Colonic mucosa (tissue), 4 donors: ENCODE measurements around the gene CNKSR1. TPM values are rescaled to one million over a fixed set of nuclear protein-coding genes. Genes with fewer than 3 reads are reported as not detected.

Experiments
- DNase-seq: peaks from one replicate; pipeline ENCODE4 v3.0.0-alpha.2; 2020
- H3K27ac ChIP-seq: fragments of 200-600 bp; one replicate; pipeline ENCODE4 v1.8.0; 2021
- H3K27me3 ChIP-seq: fragments of 200-600 bp; one replicate; pipeline ENCODE4 v1.8.0; 2021
- H3K36me3 ChIP-seq: fragments of 200-600 bp; one replicate; pipeline ENCODE4 v1.8.0; 2021
- H3K4me1 ChIP-seq: fragments of 200-600 bp; one replicate; pipeline ENCODE4 v1.8.0; 2021; ENCODE audit warnings: mild to moderate bottlenecking
- H3K4me3 ChIP-seq: fragments of 200-600 bp; one replicate; pipeline ENCODE4 v1.8.0; 2021
- H3K9ac ChIP-seq, 2 donors: one replicate each; pipeline ENCODE4 v1.7.0; 2013; ENCODE audit warnings: control low read depth in 2 of 2, low read depth in 2 of 2, low read length in 2 of 2
- H3K9me3 ChIP-seq: fragments of 200-600 bp; one replicate; pipeline ENCODE4 v1.8.0; 2021
- CTCF ChIP-seq: fragments of 200-600 bp; IDR thresholded peaks from one replicate; pipeline ENCODE4 v1.8.0; 2022; ENCODE audit warnings: antibody characterized with exemption, mild to moderate bottlenecking
- intact Hi-C: fragments of 100-400 bp; cut with DNase I; formaldehyde crosslinking; loops from one replicate; pipeline ENCODE4 v1.14.1; 2022
- total RNA-seq, 2 donors: library from RNA; stranded (reverse); fragmentation: NEBNext Ultra II Directional in 1 of 2; extraction: Animal tissue kit (Norgen Biotek cat#: 25700) in 1 of 2; gene quantifications; one replicate each; pipeline ENCODE4 v1.2.1, GENCODE V29; 2021
- donor health status: healthy.
- donor health status: DM: no; HTN: no; CAD: no.
- donor health status: DM: no; HTN: no; CAD: no.

Gene CNKSR1
- total RNA-seq, 2 donors from 2014 or later: 35.3 to 46.8 TPM

- no peak for TF ChIP-seq CTCF
- H3K36me3 ChIP-seq: no peaks in the 10 kb centered on the region
- intact Hi-C loops: no loop called here
- no peak overlapping the region for H3K9ac ChIP-seq
- H3K9me3 ChIP-seq: no peaks in the 10 kb centered on the region
- DNase-seq: no peak
- no peak overlapping the region for H3K4me3 ChIP-seq
- no peak overlapping the region for H3K27ac ChIP-seq
- no peaks in the 10 kb centered on the region for H3K4me1 ChIP-seq
- no peaks in the 10 kb centered on the region for H3K27me3 ChIP-seq
These were observed 4.5 kb downstream of the CNKSR1 start for GRCh38 chr1:26181586-26182382.

GRCh38 chr1:26182383-26182696 is 5.0 kb downstream of the CNKSR1 start:
- Histone ChIP-seq H3K4me1 (no peaks in the 10 kb centered on the region), H3K36me3 (no peaks in the 10 kb centered on the region), H3K27ac (no peak overlapping the region), H3K27me3 (no peaks in the 10 kb centered on the region), H3K9me3 (no peaks in the 10 kb centered on the region), H3K4me3 (no peak overlapping the region), H3K9ac (no peak overlapping the region)
- TF ChIP-seq CTCF: no peak
- intact Hi-C loops: no loop called here
- DNase-seq: no peak

- Histone ChIP-seq H3K27ac (no peak overlapping the region), H3K4me1 (no peaks in the 10 kb centered on the region), H3K4me3 (no peak overlapping the region), H3K9ac (no peak overlapping the region), H3K9me3 (no peaks in the 10 kb centered on the region), H3K27me3 (no peaks in the 10 kb centered on the region), H3K36me3 (no peaks in the 10 kb centered on the region)
- intact Hi-C loops: no loop called here
- TF ChIP-seq CTCF: no peak
- no peak for DNase-seq
These were observed 6.8 kb downstream of the CNKSR1 start for GRCh38 chr1:26184086-26184485.

GRCh38 chr1:26184883-26185282 is 7.6 kb downstream of the CNKSR1 start:
- Histone ChIP-seq H3K9me3 (no peaks in the 10 kb centered on the region), H3K9ac (no peak overlapping the region), H3K4me3 (no peak overlapping the region), H3K4me1 (no peaks in the 10 kb centered on the region), H3K36me3 (no peaks in the 10 kb centered on the region), H3K27me3 (no peaks in the 10 kb centered on the region), H3K27ac (no peak overlapping the region)
- intact Hi-C loops: no loop called here
- DNase-seq: no peak
- TF ChIP-seq CTCF: no peak

GRCh38 chr1:26187882-26188281 is 10.6 kb downstream of the CNKSR1 start:
- Histone ChIP-seq H3K9me3 (no peaks in the 10 kb centered on the region), H3K27me3 (no peaks in the 10 kb centered on the region), H3K9ac (no peak overlapping the region), H3K27ac (no peak overlapping the region), H3K36me3 (no peaks in the 10 kb centered on the region), H3K4me3 (no peak overlapping the region), H3K4me1 (no peaks in the 10 kb centered on the region)
- DNase-seq: no peak
- intact Hi-C loops: no loop called here
- no peak for TF ChIP-seq CTCF
